Activated T-cell treated with anti-CD3 and anti-CD28 coated beads, Interleukin-2, amount 50 U/mL, for 4 hours (primary cell): ENCODE measurements around the gene LHFPL3. TPM values are rescaled to one million over a fixed set of nuclear protein-coding genes. Genes with fewer than 3 reads are reported as not detected.

ENCODE experiments used
- ATAC-seq, 2 donors: fragments of 200-7000 bp; cut with Tn5 transposase; one replicate each; pipeline ENCODE4 v1.10.0; 2021
- DNase-seq: peaks from one replicate; pipeline ENCODE4 v3.0.0-alpha.2; 2020
- H3K27me3 Mint-ChIP-seq: one replicate; pipeline ENCODE4 v1.8.0; 2021; ENCODE audit warnings: low read depth, mixed read lengths
- H3K36me3 Mint-ChIP-seq: one replicate; pipeline ENCODE4 v1.8.0; 2022; ENCODE audit warnings: mixed read lengths; ENCODE audit not compliant: insufficient read depth
- H3K4me1 Mint-ChIP-seq: one replicate; pipeline ENCODE4 v1.8.0; 2021; ENCODE audit warnings: low read depth, mixed read lengths
- H3K4me3 Mint-ChIP-seq: one replicate; pipeline ENCODE4 v1.8.0; 2021; ENCODE audit warnings: mild to moderate bottlenecking, moderate library complexity, mixed read lengths
- H3K9me3 Mint-ChIP-seq: one replicate; pipeline ENCODE4 v1.8.0; 2021; ENCODE audit warnings: mixed read lengths
- total RNA-seq, 3 donors: library from RNA; stranded (reverse); gene quantifications; one replicate each; pipeline ENCODE4 v1.2.1, GENCODE V29; 2021

LHFPL3 gene
- total RNA-seq, 3 donors from 2014 or later: not detected

- no peak for ATAC-seq
- H3K4me1 Mint-ChIP-seq: peaks cover 10% of the 10 kb centered on the region
- peaks cover 2% of the 10 kb centered on the region for H3K27me3 Mint-ChIP-seq
- H3K36me3 Mint-ChIP-seq: no peaks in the 10 kb centered on the region
- DNase-seq: no peak
- H3K4me3 Mint-ChIP-seq: no peak overlapping the region
- H3K9me3 Mint-ChIP-seq: no peaks in the 10 kb centered on the region
These were observed 554.9 kb downstream of the LHFPL3 start for GRCh38 chr7:104883248-104883717.

DNA sequence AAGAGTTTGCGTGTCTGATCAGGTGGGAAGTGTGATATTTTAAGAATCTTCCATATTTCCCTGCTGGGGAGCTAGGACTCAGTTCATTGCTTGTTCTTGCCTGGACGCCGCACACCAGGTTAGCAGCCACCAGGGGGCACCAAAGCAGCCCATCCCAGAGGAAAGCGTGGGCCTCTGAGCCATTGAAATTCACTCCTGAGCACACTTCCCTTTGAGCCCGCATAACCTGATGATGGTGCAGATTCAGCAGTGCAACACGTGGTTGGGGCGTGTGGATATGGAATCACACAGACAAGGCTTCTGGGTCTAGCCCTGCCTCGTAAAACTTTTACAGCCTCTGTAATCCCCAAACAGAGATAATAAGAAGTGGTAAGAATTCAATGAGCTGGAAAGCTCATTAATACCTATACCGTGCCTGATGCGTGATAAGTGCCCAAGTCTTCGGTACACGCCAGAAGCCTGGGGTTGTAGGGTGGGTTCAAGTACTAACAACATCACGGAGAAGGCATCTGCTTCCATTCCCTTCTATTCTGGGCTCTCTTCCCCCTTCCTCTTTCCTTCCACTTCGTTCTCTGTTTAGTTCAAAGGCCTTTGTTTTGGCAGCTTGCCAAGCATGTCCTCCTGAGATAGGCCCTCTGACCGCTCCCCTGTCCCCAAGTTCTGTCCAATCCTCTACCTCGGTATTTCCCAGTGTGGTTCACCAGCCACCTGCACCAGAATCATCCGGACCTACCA is 555.5 kb downstream of the LHFPL3 start:
- Mint-ChIP-seq H3K9me3 (no peaks in the 10 kb centered on the region), H3K27me3 (peaks cover 2% of the 10 kb centered on the region), H3K36me3 (no peaks in the 10 kb centered on the region), H3K4me3 (no peak overlapping the region), H3K4me1 (peaks cover 6% of the 10 kb centered on the region)
- ATAC-seq (peak; percentile 83 to 87), DNase-seq (peak; percentile 80)

GRCh38 chr7:104886651-104887050 is 558.2 kb downstream of the LHFPL3 start:
- H3K4me1 Mint-ChIP-seq: peaks cover 6% of the 10 kb centered on the region
- no peaks in the 10 kb centered on the region for H3K36me3 Mint-ChIP-seq
- no peaks in the 10 kb centered on the region for H3K9me3 Mint-ChIP-seq
- DNase-seq (no peak), ATAC-seq (no peak)
- peaks cover 2% of the 10 kb centered on the region for H3K27me3 Mint-ChIP-seq
- H3K4me3 Mint-ChIP-seq: no peak overlapping the region

DNA sequence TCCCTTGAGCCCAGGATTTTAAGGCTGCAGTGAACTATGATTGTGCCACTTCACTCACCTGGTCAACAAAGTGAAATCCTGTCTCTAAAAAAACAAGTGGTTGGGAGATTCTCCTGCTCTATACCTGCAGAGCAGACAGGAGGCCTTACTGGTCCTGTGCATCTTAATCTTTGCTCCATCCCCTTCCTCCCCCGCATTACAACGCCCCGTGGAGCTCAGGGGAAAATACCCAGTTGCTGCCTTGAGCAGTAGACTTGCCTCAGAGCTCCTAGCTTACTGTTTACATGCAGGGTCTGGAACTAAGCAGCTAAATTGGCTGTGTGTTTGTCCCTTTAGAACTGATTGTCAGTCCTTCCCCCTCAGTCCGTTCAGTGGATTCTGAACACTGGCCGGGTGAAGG is 561.8 kb downstream of the LHFPL3 start:
- no peak for ATAC-seq
- Mint-ChIP-seq H3K36me3 (no peaks in the 10 kb centered on the region), H3K4me3 (no peak overlapping the region), H3K27me3 (peaks cover 4% of the 10 kb centered on the region), H3K9me3 (no peaks in the 10 kb centered on the region), H3K4me1 (no peaks in the 10 kb centered on the region)
- DNase-seq: no peak

- ATAC-seq: no peak
These were observed 563.5 kb downstream of the LHFPL3 start for GRCh38 chr7:104891949-104892348.

GRCh38 chr7:104894314-104894713 is 565.9 kb downstream of the LHFPL3 start:
- peaks cover 4% of the 10 kb centered on the region for H3K4me1 Mint-ChIP-seq
- H3K9me3 Mint-ChIP-seq: no peaks in the 10 kb centered on the region
- H3K36me3 Mint-ChIP-seq: no peaks in the 10 kb centered on the region
- ATAC-seq (no peak), DNase-seq (no peak)
- H3K4me3 Mint-ChIP-seq: no peak overlapping the region
- H3K27me3 Mint-ChIP-seq: peaks cover 2% of the 10 kb centered on the region

More at GRCh38 chr7:104891949-104892348, 563.5 kb downstream of the LHFPL3 start:
- Mint-ChIP-seq H3K4me3 (no peak overlapping the region), H3K9me3 (no peaks in the 10 kb centered on the region), H3K36me3 (no peaks in the 10 kb centered on the region), H3K4me1 (no peaks in the 10 kb centered on the region), H3K27me3 (peaks cover 2% of the 10 kb centered on the region)
- DNase-seq: no peak

DNA sequence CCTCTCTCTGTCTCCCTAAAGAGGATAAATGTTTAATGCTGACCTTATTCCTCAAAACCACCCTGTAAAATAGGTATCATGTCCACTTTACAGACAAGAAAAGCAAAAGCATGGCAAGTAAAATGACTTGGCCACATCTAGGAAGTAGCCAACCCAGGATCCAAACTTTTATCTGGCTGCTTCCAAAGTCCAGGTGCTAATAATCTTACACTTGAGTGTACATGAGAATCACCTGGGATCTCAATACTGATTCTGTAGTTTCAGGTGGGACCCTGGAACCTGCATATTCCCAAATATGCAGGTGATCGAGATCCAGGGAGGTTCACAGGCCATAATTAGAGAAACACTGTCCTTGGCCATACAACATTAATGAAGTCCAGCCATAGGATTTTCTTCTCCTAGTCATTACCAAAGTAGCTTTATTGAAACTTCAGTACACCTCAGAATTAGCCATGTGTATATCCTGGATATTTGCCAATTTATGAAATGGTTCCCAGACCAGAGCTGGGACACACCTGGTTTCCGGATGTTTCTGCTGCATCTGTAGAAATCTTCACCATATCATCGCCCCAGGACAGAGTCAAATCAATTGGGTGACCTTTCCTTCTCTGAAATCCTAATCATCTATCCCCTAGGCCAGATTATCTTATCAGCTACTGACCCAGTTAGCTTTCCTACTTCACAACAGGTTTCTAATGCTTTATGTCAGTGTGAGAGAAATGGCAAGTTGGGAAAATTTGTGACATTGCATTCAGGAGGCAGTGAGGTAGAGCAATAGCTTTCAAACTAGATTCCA is 566.5 kb downstream of the LHFPL3 start:
- H3K27me3 Mint-ChIP-seq: peaks cover 2% of the 10 kb centered on the region
- DNase-seq (no peak), ATAC-seq (no peak)
- no peak overlapping the region for H3K4me3 Mint-ChIP-seq
- no peaks in the 10 kb centered on the region for H3K9me3 Mint-ChIP-seq
- H3K36me3 Mint-ChIP-seq: no peaks in the 10 kb centered on the region
- H3K4me1 Mint-ChIP-seq: peaks cover 4% of the 10 kb centered on the region

- no peaks in the 10 kb centered on the region for H3K36me3 Mint-ChIP-seq
- H3K27me3 Mint-ChIP-seq: peaks cover 2% of the 10 kb centered on the region
- no peak for ATAC-seq
These were observed 567.3 kb downstream of the LHFPL3 start for GRCh38 chr7:104895522-104896236.

DNA sequence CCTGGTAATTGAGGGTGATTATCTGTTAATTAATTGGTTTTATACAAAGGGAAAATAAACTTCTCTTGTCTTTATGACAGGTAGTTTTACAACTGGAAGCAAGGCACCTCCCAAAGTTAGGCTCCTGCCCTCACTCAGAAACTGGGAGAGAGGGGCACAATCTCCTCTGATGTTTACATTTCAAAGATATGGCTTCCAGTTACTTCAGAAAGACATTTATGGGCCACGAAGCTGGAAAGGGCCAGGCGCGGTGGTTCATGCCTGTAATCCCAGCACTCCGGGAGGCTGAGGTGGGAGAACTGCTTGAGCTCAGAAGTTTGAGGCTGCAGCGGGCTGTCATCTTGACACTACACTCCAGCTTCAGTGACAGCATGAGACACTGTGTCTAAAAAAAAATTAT is 570.0 kb downstream of the LHFPL3 start:
- H3K9me3 Mint-ChIP-seq: no peaks in the 10 kb centered on the region

More at GRCh38 chr7:104895522-104896236, 567.3 kb downstream of the LHFPL3 start:
- no peaks in the 10 kb centered on the region for H3K9me3 Mint-ChIP-seq
- H3K4me3 Mint-ChIP-seq: no peak overlapping the region
- H3K4me1 Mint-ChIP-seq: peaks cover 4% of the 10 kb centered on the region
- DNase-seq: no peak

GRCh38 chr7:104900525-104901239 is 572.3 kb downstream of the LHFPL3 start:
- no peak for ATAC-seq

More for the DNA sequence above, 570.0 kb downstream of the LHFPL3 start:
- Mint-ChIP-seq H3K36me3 (no peaks in the 10 kb centered on the region), H3K4me3 (no peak overlapping the region), H3K27me3 (no peaks in the 10 kb centered on the region), H3K4me1 (peaks cover 4% of the 10 kb centered on the region)
- DNase-seq: no peak
- no peak for ATAC-seq

DNA sequence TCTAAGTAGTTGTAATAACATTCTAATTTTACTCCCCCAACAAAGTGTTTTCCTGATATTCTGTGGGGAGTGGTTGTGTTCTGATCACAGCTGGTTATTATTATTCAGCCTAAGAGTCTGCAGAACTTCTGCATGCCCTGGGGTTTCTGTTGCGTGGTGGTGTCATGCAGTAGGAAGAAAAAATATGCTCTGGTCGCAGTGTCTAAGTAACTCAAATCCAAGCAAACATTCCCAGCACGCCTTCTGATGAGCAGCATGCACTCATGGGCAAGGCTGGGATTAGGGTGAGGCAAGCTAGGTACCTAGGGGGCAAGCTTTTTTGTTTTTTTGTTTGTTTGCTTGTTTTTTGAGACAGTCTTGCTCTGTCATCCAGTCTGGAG is 572.8 kb downstream of the LHFPL3 start:
- DNase-seq: no peak
- Mint-ChIP-seq H3K36me3 (no peaks in the 10 kb centered on the region), H3K4me3 (no peak overlapping the region), H3K9me3 (no peaks in the 10 kb centered on the region), H3K27me3 (peaks cover 6% of the 10 kb centered on the region), H3K4me1 (peaks cover 4% of the 10 kb centered on the region)
- no peak for ATAC-seq

More at GRCh38 chr7:104900525-104901239, 572.3 kb downstream of the LHFPL3 start:
- H3K9me3 Mint-ChIP-seq: no peaks in the 10 kb centered on the region
- no peak overlapping the region for H3K4me3 Mint-ChIP-seq
- DNase-seq: no peak
- H3K4me1 Mint-ChIP-seq: peaks cover 4% of the 10 kb centered on the region
- H3K36me3 Mint-ChIP-seq: no peaks in the 10 kb centered on the region
- peaks cover 6% of the 10 kb centered on the region for H3K27me3 Mint-ChIP-seq

DNA sequence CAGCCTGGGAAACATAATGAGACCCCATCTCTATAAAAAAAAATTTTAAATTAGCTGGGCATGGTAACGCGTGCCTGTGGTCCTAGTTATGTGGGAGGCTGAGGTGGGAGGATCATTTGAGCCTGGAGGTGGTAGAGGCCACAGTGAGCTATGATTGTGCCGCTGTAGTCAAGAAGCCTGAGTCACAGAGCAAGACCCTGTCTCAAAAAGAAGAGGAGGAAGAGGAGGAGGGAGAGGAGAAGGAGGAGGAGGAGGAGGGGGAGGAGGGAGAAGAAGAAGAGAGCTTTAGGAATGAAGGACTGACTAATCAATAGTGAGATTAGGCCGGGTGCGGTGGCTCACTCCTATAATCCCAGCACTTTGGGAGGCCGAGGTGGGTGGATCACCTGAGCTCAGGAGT is 573.8 kb downstream of the LHFPL3 start:
- H3K27me3 Mint-ChIP-seq: peaks cover 6% of the 10 kb centered on the region
- peaks cover 3% of the 10 kb centered on the region for H3K4me1 Mint-ChIP-seq
- ATAC-seq: no peak
- H3K36me3 Mint-ChIP-seq: no peaks in the 10 kb centered on the region
- H3K4me3 Mint-ChIP-seq: no peak overlapping the region
- DNase-seq: no peak
- no peaks in the 10 kb centered on the region for H3K9me3 Mint-ChIP-seq

GRCh38 chr7:104903044-104903443 is 574.6 kb downstream of the LHFPL3 start:
- H3K4me3 Mint-ChIP-seq: no peak overlapping the region
- no peaks in the 10 kb centered on the region for H3K9me3 Mint-ChIP-seq
- ATAC-seq: no peak

GRCh38 chr7:104903846-104904245 is 575.4 kb downstream of the LHFPL3 start:
- ATAC-seq: no peak
- Mint-ChIP-seq H3K9me3 (no peaks in the 10 kb centered on the region), H3K27me3 (peaks cover 6% of the 10 kb centered on the region), H3K36me3 (no peaks in the 10 kb centered on the region), H3K4me3 (no peak overlapping the region), H3K4me1 (no peaks in the 10 kb centered on the region)
- DNase-seq: no peak

More at GRCh38 chr7:104903044-104903443, 574.6 kb downstream of the LHFPL3 start:
- H3K27me3 Mint-ChIP-seq: peaks cover 6% of the 10 kb centered on the region
- DNase-seq: no peak
- no peaks in the 10 kb centered on the region for H3K36me3 Mint-ChIP-seq
- no peaks in the 10 kb centered on the region for H3K4me1 Mint-ChIP-seq
